GM12878 (cell line): Measurements from ENCODE around the gene OLA1. TPM values are rescaled to one million over a fixed set of nuclear protein-coding genes. Genes with fewer than 3 reads are reported as not detected.

Experiments used
- ATAC-seq: fragments of 200-7000 bp; cut with Tn5 transposase; 3 replicates; pipeline ENCODE4 v1.9.1; 2020; ENCODE audit warnings: mild to moderate bottlenecking, moderate library complexity
- BruUV-seq: library from RNA; stranded (reverse); fragments of 400-500 nt; replicated peaks from 2 replicates; lab custom pipeline; 2021; lab: Mats Ljungman, UMichigan
- CTCF ChIA-PET: fragments of 300-600 bp; sonication (Branson Sonifier 250); formaldehyde crosslinking; extraction: SDS; loops from one replicate; lab custom pipeline; 2021; ENCODE audit warnings: inconsistent platforms; lab: Yijun Ruan, JAX
- POLR2A ChIA-PET: fragments of 350-600 bp; formaldehyde crosslinking; extraction: SDS; loops from one replicate; lab custom pipeline; 2021; ENCODE audit warnings: inconsistent platforms; lab: Charles Lee
- RAD21 ChIA-PET: fragments of 300-600 bp; sonication (Branson Sonifier 250); formaldehyde crosslinking; loops from one replicate; lab custom pipeline; 2023; ENCODE audit warnings: antibody characterized with exemption; ENCODE audit not compliant: unreplicated experiment; lab: Charles Lee
- SMC1A ChIA-PET: fragments of 300-600 bp; sonication (Branson Sonifier 250); formaldehyde crosslinking; loops from one replicate; lab custom pipeline; 2023; ENCODE audit not compliant: unreplicated experiment, uncharacterized antibody; lab: Charles Lee
- DNase-seq: peaks from one replicate; pipeline ENCODE4 v3.0.0-alpha.2; 2011; ENCODE audit warnings: low read depth, low spot score
- FAIRE-seq: peaks from 3 replicates; lab custom pipeline; 2011; peaks lifted over from hg19 to GRCh38; lab: Jason Lieb, UNC
- H2AFZ ChIP-seq: 2 replicates; pipeline ENCODE4 v1.6.0; 2011; ENCODE audit warnings: low read depth, low read length, control low read depth; ENCODE audit not compliant: control insufficient read depth
- H3K27ac ChIP-seq: 2 replicates; pipeline ENCODE4 v1.5.1; 2011; ENCODE audit warnings: control low read depth; ENCODE audit not compliant: control insufficient read depth, insufficient read depth
- H3K27me3 ChIP-seq, 2 experiments: replicated peaks in 1 of 2; 2 replicates each; pipeline versions ENCODE4 v1.6.0 to v1.6.1; 2011; ENCODE audit warnings: low read length in 1 of 2; ENCODE audit not compliant: control insufficient read depth in 2 of 2, insufficient read depth in 2 of 2
- H3K36me3 ChIP-seq, 2 experiments: 2 replicates each; pipeline ENCODE4 v1.5.1; 2011; ENCODE audit warnings: low read length in 1 of 2; ENCODE audit not compliant: control insufficient read depth in 2 of 2, insufficient read depth in 2 of 2
- H3K4me1 ChIP-seq: 2 replicates; pipeline ENCODE4 v1.6.1; 2011; ENCODE audit warnings: mild to moderate bottlenecking, low read length, moderate library complexity, mixed read lengths; ENCODE audit not compliant: control insufficient read depth, insufficient read depth
- H3K4me2 ChIP-seq: 2 replicates; pipeline ENCODE4 v1.6.0; 2011; ENCODE audit warnings: control low read depth; ENCODE audit not compliant: control insufficient read depth, insufficient read depth
- H3K4me3 ChIP-seq: fragments of 200-600 bp; sonication (generic); 2 replicates; pipeline ENCODE4 v1.5.1; 2016
- H3K79me2 ChIP-seq: 2 replicates; pipeline ENCODE4 v1.6.0; 2011; ENCODE audit warnings: low read length; ENCODE audit not compliant: control insufficient read depth, insufficient read depth
- H3K9ac ChIP-seq: 2 replicates; pipeline ENCODE4 v1.8.0; 2011; ENCODE audit warnings: low read length, control low read depth, mixed read lengths; ENCODE audit not compliant: control insufficient read depth, insufficient read depth
- H3K9me3 ChIP-seq: replicated peaks from 3 replicates; pipeline ENCODE4 v1.5.1; 2011; ENCODE audit warnings: mild to moderate bottlenecking, low read length; ENCODE audit not compliant: control insufficient read depth, insufficient read depth
- H4K20me1 ChIP-seq: 2 replicates; pipeline ENCODE4 v1.6.0; 2011; ENCODE audit not compliant: control insufficient read depth, insufficient read depth
- BACH1 ChIP-seq: fragments of 450-650 bp; IDR thresholded peaks from 2 replicates; pipeline ENCODE4 v1.6.1; 2017; ENCODE audit warnings: mild to moderate bottlenecking, borderline replicate concordance
- E2F8 ChIP-seq: fragments of 450-650 bp; IDR thresholded peaks from 2 replicates; pipeline ENCODE4 v1.6.1; 2018; ENCODE audit warnings: mild to moderate bottlenecking, low read depth, moderate library complexity; ENCODE audit not compliant: partially characterized antibody
- ETV6 ChIP-seq, 2 experiments: fragments of 450-650 bp in 1 of 2; IDR thresholded peaks in 1 of 2; conservative IDR thresholded peaks in 1 of 2; 2 replicates each; pipeline ENCODE4 v1.6.1; 2014; ENCODE audit warnings: antibody characterized with exemption in 1 of 2, borderline replicate concordance in 1 of 2, low read depth in 1 of 2, mild to moderate bottlenecking in 1 of 2, moderate library complexity in 1 of 2
- HDGF ChIP-seq: fragments of 450-650 bp; IDR thresholded peaks from 2 replicates; pipeline ENCODE4 v1.6.1; 2016; ENCODE audit warnings: antibody characterized with exemption
- KAT2A ChIP-seq: conservative IDR thresholded peaks from 2 replicates; pipeline ENCODE4 v1.6.1; 2011; ENCODE audit warnings: low read depth, low read length; ENCODE audit not compliant: control insufficient read depth
- LARP7 ChIP-seq: fragments of 450-650 bp; IDR thresholded peaks from 2 replicates; pipeline ENCODE4 v1.6.1; 2017; ENCODE audit warnings: mild to moderate bottlenecking
- NR2C2 ChIP-seq: IDR thresholded peaks from 2 replicates; pipeline ENCODE4 v1.6.1; 2011; ENCODE audit warnings: borderline replicate concordance, low read depth; ENCODE audit not compliant: control insufficient read depth, insufficient read length
- PKNOX1 ChIP-seq: fragments of 450-650 bp; IDR thresholded peaks from 2 replicates; pipeline ENCODE4 v1.6.1; 2016; ENCODE audit warnings: mild to moderate bottlenecking
- POLR2AphosphoS5 ChIP-seq: IDR thresholded peaks from 2 replicates; pipeline ENCODE4 v1.6.1; 2011; ENCODE audit warnings: mild to moderate bottlenecking, low read length, inconsistent platforms
- RAD51 ChIP-seq: fragments of 450-650 bp; IDR thresholded peaks from 2 replicates; pipeline ENCODE4 v1.6.1; 2016; ENCODE audit warnings: moderate library complexity, mild to moderate bottlenecking, inconsistent platforms
- SIX5 ChIP-seq: IDR thresholded peaks from 2 replicates; pipeline ENCODE4 v1.6.1; 2011; ENCODE audit warnings: mild to moderate bottlenecking, low read depth, low read length, moderate library complexity; ENCODE audit not compliant: severe bottlenecking
- SMC3 ChIP-seq: IDR thresholded peaks from 2 replicates; pipeline ENCODE4 v1.6.1; 2011; ENCODE audit warnings: low read length, improper control_type of control experiment, borderline replicate concordance
- SUZ12 ChIP-seq: fragments of 200-600 bp; sonication (generic); IDR thresholded peaks from one replicate; pipeline ENCODE4 v1.6.1; 2018; ENCODE audit warnings: antibody characterized with exemption, mild to moderate bottlenecking; ENCODE audit not compliant: unreplicated experiment
- TBL1XR1 ChIP-seq: IDR thresholded peaks from 2 replicates; pipeline ENCODE4 v1.6.1; 2012; ENCODE audit warnings: low read depth, low read length, improper control_type of control experiment
- ZNF384 ChIP-seq: IDR thresholded peaks from 2 replicates; pipeline ENCODE4 v1.6.1; 2012; ENCODE audit warnings: low read depth, mild to moderate bottlenecking, low read length, improper control_type of control experiment, borderline replicate concordance
- WGBS: methylation state at CpG from one replicate; pipeline ENCODE4 v1.1.6; 2016; ENCODE audit warnings: low lambda C conversion rate; ENCODE audit not compliant: insufficient replicate concordance, insufficient coverage; ENCODE audit errors: missing lambda C conversion rate; 5-methylcytosine and 5-hydroxymethylcytosine counted together
- in situ Hi-C: fragments of 300-500 bp; cut with MboI; formaldehyde crosslinking; loops from 9 replicates; pipeline ENCODE4 v1.14.3; 2018; ENCODE audit warnings: mixed read lengths
- intact Hi-C: fragments of 100-400 bp; cut with micrococcal nuclease; formaldehyde crosslinking; loops from one replicate; pipeline ENCODE4 v1.14.2; 2022; ENCODE audit not compliant: unreplicated experiment
- polyA plus RNA-seq, 11 experiments: library from polyadenylated mRNA; depleted of rRNA in 4 of 11; unstranded in 6 of 11; stranded (reverse) in 5 of 11; fragments of >200 nt; fragmentation: Nextera tagmentation in 4 of 11; fragmentation: Illumina TruSeq in 1 of 11; extraction: Ambion mirVana in 4 of 11; extraction: Trizol in 1 of 11; gene quantifications; 1 replicate in 1 of 11; 2 replicates in 10 of 11; pipeline versions ENCODE4 v1.2.1 to v1.2.3, GENCODE V29; 2011 to 2016; ENCODE audit warnings: inconsistent platforms in 2 of 11, missing spikeins in 2 of 11, low read depth in 1 of 11
- total RNA-seq, 4 experiments: library from RNA; depleted of rRNA in 3 of 4; stranded (reverse); fragments of >200 nt in 3 of 4; fragmentation: Illumina TruSeq in 1 of 4; extraction: Trizol in 1 of 4; gene quantifications; 2 replicates each; pipeline versions ENCODE4 v1.2.1 to v1.2.3, GENCODE V29; 2013 to 2021

OLA1 gene
- total and polyA plus RNA-seq, 10 of the 15 experiments (the other 5 are each of a cell fraction or from before 2014, with no cell fraction given), result 107 to 238 (median 142) TPM

GRCh38 chr2:174210862-174211261, 37.5 kb downstream of the OLA1 start:
- Histone ChIP-seq H3K9me3 (no peaks in the 10 kb centered on the region), H3K27ac (no peak overlapping the region), H3K9ac (no peak overlapping the region), H3K4me3 (no peak overlapping the region), H3K4me1 (no peaks in the 10 kb centered on the region), H2AFZ (no peak overlapping the region), H3K4me2 (no peak overlapping the region), H3K27me3 (no peaks in the 10 kb centered on the region), H3K79me2 (peaks cover 3% of the 10 kb centered on the region), H3K36me3 (peaks cover 0 to 10% of the 10 kb centered on the region in 2 experiments; a peak in 1 of 4 replicates), H4K20me1 (no peaks in the 10 kb centered on the region)
- FAIRE-seq (no peak), ATAC-seq (no peak), DNase-seq (no peak)
- intact Hi-C loops, result no loop called here
- POLR2A ChIA-PET, result no interaction called here
- BruUV-seq, result no TSS peak
- no peak for TF ChIP-seq TBL1XR1
- no peak for TF ChIP-seq HDGF
- TF ChIP-seq SIX5, result no peak
- TF ChIP-seq RAD51, result no peak
- TF ChIP-seq E2F8, result no peak
- TF ChIP-seq ZNF384, result no peak
- TF ChIP-seq BACH1, result no peak
- no peak for TF ChIP-seq LARP7
- TF ChIP-seq ETV6 (conservative IDR thresholded peaks at IDR 0.05 in 1 of 2, IDR thresholded peaks at IDR 0.05 in 1 of 2; ENCODE audit: borderline replicate concordance in 1 of 2, low read depth in 1 of 2), result no peak
- no peak for TF ChIP-seq POLR2AphosphoS5
- TF ChIP-seq PKNOX1, result no peak
- TF ChIP-seq KAT2A, result no peak
- no peak for TF ChIP-seq NR2C2
- no peak for TF ChIP-seq SUZ12
- TF ChIP-seq SMC3, result no peak
- SMC1A ChIA-PET, result interaction anchor here (1.4 kb wide), 1 partner anchor 14 kb away, joined by 3 read pairs; no protein-coding TSS in a partner anchor
- RAD21 ChIA-PET, result no interaction called here
- CTCF ChIA-PET, result no interaction called here
- in situ Hi-C loops, result no loop called here
- 100% methylated on average over 2 of the region's 2 CpGs for WGBS
